SH-SY5Y (cell line): ENCODE measurements around the gene DCANP1.

Source experiments
- GATA2 ChIP-seq: IDR thresholded peaks from 2 replicates; pipeline ENCODE4 v1.6.1; 2011; ENCODE audit warnings: mild to moderate bottlenecking, low read depth, low read length
- GATA3 ChIP-seq: IDR thresholded peaks from 2 replicates; pipeline ENCODE4 v1.6.1; 2011; ENCODE audit warnings: low read depth, mild to moderate bottlenecking, low read length, moderate library complexity

Gene DCANP1

GRCh38 chr5:135468541-135468940 lies 21.4 kb upstream of the DCANP1 start:
- TF ChIP-seq GATA3: no peak
- TF ChIP-seq GATA2: no peak

DNA sequence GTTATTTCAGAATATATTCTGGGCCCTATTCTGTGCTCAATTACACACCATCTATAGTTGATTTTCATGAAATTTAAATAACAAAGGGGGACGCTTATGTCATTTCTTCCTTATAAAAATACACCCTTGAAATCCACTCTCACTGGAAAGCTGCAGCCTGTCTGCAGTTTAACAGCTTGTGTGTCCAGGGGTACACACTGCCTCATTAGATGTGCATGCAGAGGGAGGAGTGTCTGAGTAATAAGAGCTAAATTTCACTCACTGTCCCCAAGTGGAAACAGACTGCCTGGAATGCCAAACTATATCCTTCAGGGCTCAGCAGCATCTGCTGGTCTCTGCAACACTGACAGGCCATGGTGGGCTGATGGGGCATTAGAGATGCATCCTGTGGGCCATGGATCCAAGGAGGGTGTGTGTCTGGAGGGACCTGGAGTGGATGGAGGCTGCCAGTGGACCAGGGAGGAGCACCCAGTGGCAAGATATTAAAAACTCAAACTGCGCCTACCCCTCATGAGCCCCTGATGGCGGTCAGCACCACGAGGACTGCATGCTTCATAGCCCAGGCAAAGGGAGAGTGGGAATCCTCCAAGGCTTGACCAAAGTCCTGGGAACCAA lies 20.8 kb upstream of the DCANP1 start:
- TF ChIP-seq GATA3: no peak
- no peak for TF ChIP-seq GATA2

DNA sequence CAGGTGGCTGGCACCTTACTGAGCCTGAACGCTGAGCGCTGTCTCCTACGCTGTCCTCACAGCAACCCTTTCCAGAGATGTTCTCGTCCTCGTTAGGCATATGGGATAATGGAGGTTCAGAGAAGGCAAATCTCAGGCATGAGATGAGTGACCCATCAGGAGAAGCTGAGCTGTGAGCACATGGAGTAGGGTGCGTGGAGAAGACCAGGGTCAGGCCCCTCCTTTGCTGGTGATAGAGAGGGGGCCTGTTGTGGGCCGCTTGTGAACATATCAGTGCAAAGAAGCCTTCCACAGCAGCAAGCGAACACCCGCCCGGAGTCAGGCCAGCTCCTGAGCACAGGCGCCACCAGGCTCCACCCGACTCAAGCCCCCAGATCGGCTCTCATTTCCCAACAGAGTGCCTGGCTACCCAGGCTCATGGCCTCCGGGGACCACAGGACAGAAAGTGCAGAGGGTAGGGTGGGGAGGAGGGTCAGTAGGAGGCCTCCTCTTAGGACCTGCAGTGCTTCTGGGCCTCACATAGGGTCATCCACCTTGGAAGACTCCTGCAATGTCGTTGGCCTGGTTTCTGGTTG lies 20.0 kb upstream of the DCANP1 start:
- no peak for TF ChIP-seq GATA2
- TF ChIP-seq GATA3: no peak

- no peak for TF ChIP-seq GATA3
- no peak for TF ChIP-seq GATA2
Observed at GRCh38 chr5:135466178-135467050, 19.3 kb upstream of the DCANP1 start.

DNA sequence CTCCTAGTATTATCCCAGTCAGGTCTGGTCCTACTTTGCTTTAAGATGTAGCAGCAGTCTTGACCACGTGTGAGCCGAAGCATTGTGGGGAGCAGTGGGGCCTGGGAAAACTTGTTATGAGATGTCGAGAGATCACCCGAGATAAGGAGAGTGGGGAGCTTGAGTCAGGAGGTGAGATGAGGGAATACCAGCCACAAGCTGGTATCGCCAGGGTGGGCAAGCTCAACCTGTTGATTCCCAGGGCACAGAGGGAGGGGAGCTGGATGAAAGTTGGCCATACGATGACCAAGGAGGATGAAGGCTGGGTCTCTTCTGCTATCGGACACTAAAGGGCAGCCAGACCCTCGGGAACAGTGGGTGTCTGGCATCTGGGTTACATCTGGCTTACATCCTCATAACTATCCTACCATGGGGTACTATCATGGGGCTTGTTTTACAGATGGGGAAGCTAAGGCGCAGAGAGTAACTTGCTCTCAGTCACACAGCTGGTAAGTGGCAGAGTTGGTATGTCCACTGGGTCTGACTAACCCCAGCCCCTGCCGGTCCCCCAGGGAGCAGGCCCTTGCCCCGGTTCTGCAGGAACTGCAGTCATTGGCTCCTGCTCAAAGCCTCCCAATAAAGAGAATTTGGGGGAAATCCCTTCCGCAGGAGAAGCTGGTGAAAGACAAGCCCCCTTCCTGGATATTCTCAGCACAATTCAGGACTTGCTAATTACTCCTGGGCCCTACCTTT lies 18.4 kb upstream of the DCANP1 start:
- TF ChIP-seq GATA3 (no peak), GATA2 (no peak)

DNA sequence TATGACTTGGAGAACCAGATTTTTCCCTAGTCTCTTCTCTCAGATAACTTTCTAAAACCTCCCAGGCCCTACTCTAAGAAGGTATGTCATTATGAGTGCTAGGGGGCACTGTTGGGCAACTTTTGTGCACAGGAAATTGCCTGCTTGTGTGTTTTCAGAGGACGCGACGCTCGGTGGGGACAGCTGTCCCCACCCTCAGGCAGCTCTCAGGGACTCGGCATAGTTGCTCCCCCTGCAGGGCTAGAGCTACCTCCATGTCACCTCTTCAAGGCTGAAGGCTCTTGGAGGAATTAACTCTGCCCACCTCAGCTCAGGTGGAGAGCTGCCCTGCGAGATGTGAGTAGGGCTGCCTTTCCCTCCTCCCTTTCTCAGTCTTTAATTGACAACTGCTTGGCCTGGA lies 15.2 kb upstream of the DCANP1 start:
- TF ChIP-seq GATA2 (no peak), GATA3 (no peak)

GRCh38 chr5:135461481-135462151 lies 14.5 kb upstream of the DCANP1 start:
- TF ChIP-seq GATA2: no peak
- TF ChIP-seq GATA3: no peak

DNA sequence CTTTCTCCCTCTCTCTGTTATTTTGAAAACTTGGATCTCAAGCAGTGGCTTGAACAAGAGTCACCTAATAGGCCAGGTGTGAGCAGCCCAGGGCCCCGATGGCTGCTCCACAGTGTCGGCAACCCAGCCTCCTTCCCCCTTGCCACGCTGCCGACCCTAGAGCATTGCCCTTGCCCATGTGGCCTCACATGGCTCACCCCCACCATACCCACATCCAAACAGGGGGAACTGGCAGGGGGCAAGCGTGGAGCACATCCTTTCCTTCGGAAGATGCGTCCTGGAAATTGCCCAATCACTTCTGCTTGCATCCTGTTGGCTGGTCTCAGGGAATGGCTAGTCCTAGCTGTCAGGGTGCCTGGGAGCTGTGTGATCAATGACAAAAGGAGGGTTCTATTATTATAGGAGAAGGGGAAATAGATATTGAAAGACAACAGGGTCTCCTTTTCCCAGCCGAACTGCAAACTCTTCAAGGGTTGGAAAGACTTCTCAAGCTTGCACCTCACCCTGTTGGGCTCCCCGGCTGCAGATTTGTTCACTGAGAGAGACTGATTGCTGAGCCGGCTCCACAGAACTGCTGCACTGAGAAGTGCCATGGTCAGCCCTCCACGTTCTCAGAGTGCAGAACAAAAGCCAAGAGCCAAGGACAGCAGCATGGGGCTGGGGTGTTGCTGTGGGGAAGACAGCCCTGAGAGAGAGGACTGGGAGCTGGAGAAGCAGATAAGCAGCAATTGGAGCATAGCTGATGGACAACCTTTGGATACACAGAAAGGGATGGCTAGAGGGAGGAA lies 13.3 kb upstream of the DCANP1 start:
- TF ChIP-seq GATA2: no peak
- no peak for TF ChIP-seq GATA3

DNA sequence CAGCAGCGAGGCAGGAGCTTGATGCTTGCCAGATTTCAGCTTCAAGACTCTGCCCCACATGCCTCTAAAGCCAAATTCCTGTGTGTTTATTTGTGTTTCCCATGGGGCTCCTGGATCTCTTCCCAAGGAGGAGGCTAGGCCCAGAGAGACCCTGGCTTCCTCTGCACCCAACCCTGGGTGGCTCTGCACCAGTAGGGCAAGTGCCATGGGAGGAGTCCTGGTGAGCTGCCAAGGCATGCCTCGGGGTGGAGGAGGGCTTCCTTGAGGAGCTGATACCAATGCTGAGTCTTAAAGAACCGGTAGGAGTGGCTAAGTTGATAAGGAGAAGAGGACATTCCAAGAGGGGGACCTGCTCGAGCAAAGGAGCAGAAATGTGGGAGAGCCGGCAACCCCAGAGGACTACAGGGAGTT lies 11.8 kb upstream of the DCANP1 start:
- no peak for TF ChIP-seq GATA3
- TF ChIP-seq GATA2: no peak

DNA sequence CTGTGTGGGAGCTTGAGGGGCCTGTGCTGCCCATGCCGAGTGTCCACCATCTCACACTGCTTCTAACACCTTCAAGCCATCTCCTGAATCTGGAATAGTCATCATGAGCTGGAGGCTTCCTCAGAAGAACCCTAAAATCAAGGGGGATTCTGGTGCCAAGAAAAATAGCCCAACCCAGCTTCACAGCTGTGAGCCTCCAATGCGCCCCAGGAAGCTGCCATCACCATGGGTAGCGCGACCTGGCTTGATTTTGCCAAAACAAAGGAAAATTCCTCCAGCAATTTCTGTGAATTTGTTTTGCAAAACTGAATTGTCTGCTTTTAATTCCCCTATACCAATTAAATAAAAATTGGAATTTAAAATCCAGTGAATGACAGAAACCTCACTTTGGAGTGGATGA lies 11.2 kb upstream of the DCANP1 start:
- TF ChIP-seq GATA2 (no peak), GATA3 (no peak)

GRCh38 chr5:135457424-135458071 lies 10.4 kb upstream of the DCANP1 start:
- TF ChIP-seq GATA3 (no peak), GATA2 (no peak)

DNA sequence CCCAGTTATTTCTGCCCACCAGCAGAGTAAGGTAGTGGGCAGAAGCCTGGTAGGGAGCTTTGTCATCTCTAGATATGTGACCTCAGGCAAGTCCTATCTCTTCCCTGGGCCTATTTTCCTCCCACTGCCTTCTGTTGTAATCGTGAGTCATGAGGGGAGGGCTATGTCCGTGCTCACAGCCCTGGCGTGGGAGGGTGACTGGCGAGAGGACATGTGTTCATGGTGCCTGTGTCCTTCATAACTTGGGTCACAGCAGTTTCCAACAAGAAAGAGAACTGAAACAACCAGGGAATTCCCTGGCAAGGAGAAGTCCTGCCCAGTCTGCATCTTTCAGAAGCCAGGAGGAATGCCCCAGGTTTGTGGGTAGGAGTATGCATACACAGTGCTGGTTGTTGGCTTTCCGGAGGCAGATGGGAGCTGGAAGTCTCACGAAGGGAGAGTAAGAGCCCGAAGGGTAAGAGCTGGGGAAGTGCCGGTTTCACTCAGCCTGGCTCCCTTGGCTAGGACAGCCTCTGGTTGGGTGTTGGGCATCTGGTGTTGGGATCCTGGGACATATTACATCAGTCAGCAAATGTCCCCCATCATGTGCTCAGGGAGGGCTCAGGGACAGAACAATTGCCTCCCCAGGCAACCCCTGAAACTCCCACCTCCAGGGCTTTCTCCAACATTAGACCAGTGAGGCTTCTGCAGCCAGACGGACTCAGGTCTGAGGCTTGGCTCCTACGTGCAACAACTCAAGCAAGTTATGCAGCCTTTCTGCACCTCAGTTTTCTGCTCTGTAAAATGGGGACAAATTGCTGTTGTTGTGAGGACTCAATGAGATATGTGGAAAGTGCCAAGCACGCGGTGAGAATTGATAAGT lies 9.3 kb upstream of the DCANP1 start:
- TF ChIP-seq GATA3 (no peak), GATA2 (no peak)
